Measurements from ENCODE around the gene SH3D19. TPM values are rescaled to one million over a fixed set of nuclear protein-coding genes. Genes with fewer than 3 reads are reported as not detected.

Gene SH3D19
- total RNA-seq, 1 donor from 2014 or later: 39.3 TPM

DNA sequence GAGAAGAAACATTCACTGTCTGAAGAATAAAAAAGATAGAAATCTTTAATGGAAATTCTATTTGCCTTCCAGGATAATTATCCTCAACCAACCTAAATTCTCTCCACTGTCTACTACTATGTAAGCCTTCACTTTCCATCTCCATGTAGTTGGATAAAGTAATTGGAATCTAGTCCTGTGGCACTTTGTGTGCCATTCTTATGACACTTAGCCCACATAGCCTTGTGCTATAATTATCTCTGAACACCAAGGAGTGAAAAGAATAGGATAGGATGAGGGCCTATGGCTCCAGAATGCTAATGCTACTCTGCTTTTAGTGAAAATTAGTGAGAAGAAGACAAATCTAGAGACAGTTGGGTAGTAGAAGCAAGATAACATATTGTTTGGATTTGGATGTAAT is 28.2 kb downstream of the SH3D19 start:
- Mint-ChIP-seq H3K4me3 (no peak overlapping the region), H3K36me3 (peaks cover 43% of the 10 kb centered on the region), H3K27ac (no peak overlapping the region), H3K9me3 (peaks cover 28% of the 10 kb centered on the region), H3K4me1 (peaks cover 8% of the 10 kb centered on the region), H3K27me3 (ENCODE audit: insufficient read depth, low read depth) (peaks cover 2% of the 10 kb centered on the region)
- Histone ChIP-seq H2AFZ (replicated peaks) (no peak overlapping the region), H3K4me2 (no peak overlapping the region), H3K36me3 (no peaks in the 10 kb centered on the region), H4K20me1 (ENCODE audit: low read depth) (peaks cover 11% of the 10 kb centered on the region), H3K27ac (no peak overlapping the region), H3K4me3 (no peak overlapping the region), H3K9ac (no peak overlapping the region), H3K27me3 (no peaks in the 10 kb centered on the region), H3K79me2 (ENCODE audit: low read depth) (peaks cover 90% of the 10 kb centered on the region), H3F3A (ENCODE audit: low read depth) (peaks cover 25% of the 10 kb centered on the region), H3K9me3 (ENCODE audit: low read depth) (no peaks in the 10 kb centered on the region), H3K4me1 (peaks cover 28% of the 10 kb centered on the region)
- no peak for DNase-seq (ENCODE audit: low spot score)
- TF ChIP-seq EZH2 (IDR thresholded peaks at IDR 0.05) (no peak), EZH2phosphoT487 (IDR thresholded peaks at IDR 0.05) (no peak)
- TF ChIP-seq, protein P1, sequence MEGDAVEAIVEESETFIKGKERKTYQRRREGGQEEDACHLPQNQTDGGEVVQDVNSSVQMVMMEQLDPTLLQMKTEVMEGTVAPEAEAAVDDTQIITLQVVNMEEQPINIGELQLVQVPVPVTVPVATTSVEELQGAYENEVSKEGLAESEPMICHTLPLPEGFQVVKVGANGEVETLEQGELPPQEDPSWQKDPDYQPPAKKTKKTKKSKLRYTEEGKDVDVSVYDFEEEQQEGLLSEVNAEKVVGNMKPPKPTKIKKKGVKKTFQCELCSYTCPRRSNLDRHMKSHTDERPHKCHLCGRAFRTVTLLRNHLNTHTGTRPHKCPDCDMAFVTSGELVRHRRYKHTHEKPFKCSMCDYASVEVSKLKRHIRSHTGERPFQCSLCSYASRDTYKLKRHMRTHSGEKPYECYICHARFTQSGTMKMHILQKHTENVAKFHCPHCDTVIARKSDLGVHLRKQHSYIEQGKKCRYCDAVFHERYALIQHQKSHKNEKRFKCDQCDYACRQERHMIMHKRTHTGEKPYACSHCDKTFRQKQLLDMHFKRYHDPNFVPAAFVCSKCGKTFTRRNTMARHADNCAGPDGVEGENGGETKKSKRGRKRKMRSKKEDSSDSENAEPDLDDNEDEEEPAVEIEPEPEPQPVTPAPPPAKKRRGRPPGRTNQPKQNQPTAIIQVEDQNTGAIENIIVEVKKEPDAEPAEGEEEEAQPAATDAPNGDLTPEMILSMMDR (IDR thresholded peaks at IDR 0.05): no peak

DNA sequence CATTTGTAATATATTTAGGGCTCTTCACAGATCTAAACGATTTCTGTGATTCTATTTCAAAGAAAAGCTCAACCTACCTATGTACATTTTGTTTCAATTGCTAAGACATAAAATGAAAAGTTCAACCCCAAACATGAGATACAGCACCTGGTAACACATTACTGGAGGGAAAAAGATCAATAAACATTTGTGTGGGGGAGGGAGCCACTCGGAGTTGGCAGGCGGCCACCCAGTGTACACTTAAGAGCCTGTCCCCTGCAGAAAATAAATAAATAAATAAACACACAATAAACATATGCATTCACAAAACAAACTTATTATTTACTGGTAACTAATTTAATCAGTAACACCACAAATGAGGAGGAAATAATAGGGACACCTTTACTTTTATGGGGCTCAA is 29.2 kb downstream of the SH3D19 start:
- no peak overlapping the region for H3K27ac ChIP-seq
- H4K20me1 ChIP-seq (ENCODE audit: low read depth): peaks cover 11% of the 10 kb centered on the region
- no peaks in the 10 kb centered on the region for H3K9me3 ChIP-seq (ENCODE audit: low read depth)
- TF ChIP-seq EZH2 (IDR thresholded peaks at IDR 0.05): no peak
- no peak for TF ChIP-seq EZH2phosphoT487 (IDR thresholded peaks at IDR 0.05)
- TF ChIP-seq, protein P1 (IDR thresholded peaks at IDR 0.05): no peak
- peaks cover 91% of the 10 kb centered on the region for H3K79me2 ChIP-seq (ENCODE audit: low read depth)
- Mint-ChIP-seq H3K27me3 (ENCODE audit: insufficient read depth, low read depth) (peaks cover 2% of the 10 kb centered on the region), H3K27ac (no peak overlapping the region), H3K9me3 (peaks cover 26% of the 10 kb centered on the region), H3K4me3 (no peak overlapping the region), H3K4me1 (peaks cover 8% of the 10 kb centered on the region), H3K36me3 (peaks cover 37% of the 10 kb centered on the region)
- no peak overlapping the region for H3K9ac ChIP-seq
- no peaks in the 10 kb centered on the region for H3K27me3 ChIP-seq
- no peak overlapping the region for H3K4me2 ChIP-seq
- no peaks in the 10 kb centered on the region for H3K36me3 ChIP-seq
- peaks cover 28% of the 10 kb centered on the region for H3K4me1 ChIP-seq
- peaks cover 25% of the 10 kb centered on the region for H3F3A ChIP-seq (ENCODE audit: low read depth)
- no peak for DNase-seq (ENCODE audit: low spot score)
- H3K4me3 ChIP-seq: no peak overlapping the region
- H2AFZ ChIP-seq (replicated peaks): no peak overlapping the region

DNA sequence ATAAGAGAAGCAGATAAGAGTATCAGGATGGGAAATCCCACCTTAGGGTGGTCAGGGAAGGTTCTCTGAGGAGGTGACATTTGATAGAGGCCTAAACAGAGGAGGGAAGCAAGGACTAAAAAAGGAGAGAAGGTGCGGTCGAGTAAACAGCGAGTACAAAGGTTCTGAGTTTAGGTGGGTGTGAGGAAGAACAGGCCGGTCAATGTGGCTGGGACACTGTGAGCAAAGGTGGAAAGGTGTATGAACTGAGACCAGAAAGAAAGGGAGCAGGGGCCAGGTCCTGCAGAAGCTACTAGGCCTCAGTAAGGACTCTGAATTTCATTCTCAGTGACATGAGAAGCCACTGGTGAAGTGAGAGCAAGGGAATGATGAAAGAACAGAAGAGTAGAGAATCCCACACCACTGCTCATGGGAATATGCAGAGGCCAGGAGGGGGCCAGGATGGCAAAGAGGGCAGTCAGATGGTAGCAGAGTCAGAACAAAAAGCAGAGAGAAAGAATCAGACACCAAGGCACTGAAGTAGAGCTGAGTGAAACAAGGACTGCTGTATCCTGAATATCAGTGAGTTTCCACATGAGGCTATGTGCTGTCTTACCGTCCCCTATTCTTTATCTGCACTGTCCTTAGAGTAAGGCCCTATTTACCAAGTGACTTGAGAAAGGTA is 30.4 kb downstream of the SH3D19 start:
- no peak overlapping the region for H3K9ac ChIP-seq
- H3K79me2 ChIP-seq (ENCODE audit: low read depth): peaks cover 91% of the 10 kb centered on the region
- Mint-ChIP-seq H3K36me3 (peaks cover 38% of the 10 kb centered on the region), H3K27ac (peak overlapping the region; percentile 0), H3K27me3 (ENCODE audit: insufficient read depth, low read depth) (peaks cover 2% of the 10 kb centered on the region), H3K4me3 (no peak overlapping the region), H3K9me3 (peaks cover 26% of the 10 kb centered on the region), H3K4me1 (peaks cover 8% of the 10 kb centered on the region)
- H3K4me3 ChIP-seq: no peak overlapping the region
- H3F3A ChIP-seq (ENCODE audit: low read depth): peaks cover 25% of the 10 kb centered on the region
- H2AFZ ChIP-seq (replicated peaks): no peak overlapping the region
- no peaks in the 10 kb centered on the region for H3K9me3 ChIP-seq (ENCODE audit: low read depth)
- H3K27ac ChIP-seq: no peak overlapping the region
- peaks cover 28% of the 10 kb centered on the region for H3K4me1 ChIP-seq
- peaks cover 11% of the 10 kb centered on the region for H4K20me1 ChIP-seq (ENCODE audit: low read depth)
- TF ChIP-seq EZH2phosphoT487 (IDR thresholded peaks at IDR 0.05): no peak
- TF ChIP-seq EZH2 (IDR thresholded peaks at IDR 0.05): no peak
- TF ChIP-seq, protein P1 (IDR thresholded peaks at IDR 0.05): no peak
- no peaks in the 10 kb centered on the region for H3K27me3 ChIP-seq
- H3K36me3 ChIP-seq: peaks cover 10% of the 10 kb centered on the region
- no peak for DNase-seq (ENCODE audit: low spot score)
- H3K4me2 ChIP-seq: no peak overlapping the region
